HG02678 (cell line): ENCODE results near the gene TEX101.

Source experiments
- ATAC-seq: cut with Tn5 transposase; IDR thresholded peaks from one replicate; pipeline ENCODE4 v1.9.1; 2021; ENCODE audit warnings: mild to moderate bottlenecking, moderate library complexity; ENCODE audit not compliant: unreplicated experiment

TEX101 gene

GRCh38 chr19:43445426-43445825 lies 30.7 kb downstream of the TEX101 start:
- ATAC-seq = no peak

GRCh38 chr19:43446746-43447489 lies 32.2 kb downstream of the TEX101 start:
- no peak for ATAC-seq

GRCh38 chr19:43447655-43448054 lies 33.0 kb downstream of the TEX101 start:
- ATAC-seq = no peak

DNA sequence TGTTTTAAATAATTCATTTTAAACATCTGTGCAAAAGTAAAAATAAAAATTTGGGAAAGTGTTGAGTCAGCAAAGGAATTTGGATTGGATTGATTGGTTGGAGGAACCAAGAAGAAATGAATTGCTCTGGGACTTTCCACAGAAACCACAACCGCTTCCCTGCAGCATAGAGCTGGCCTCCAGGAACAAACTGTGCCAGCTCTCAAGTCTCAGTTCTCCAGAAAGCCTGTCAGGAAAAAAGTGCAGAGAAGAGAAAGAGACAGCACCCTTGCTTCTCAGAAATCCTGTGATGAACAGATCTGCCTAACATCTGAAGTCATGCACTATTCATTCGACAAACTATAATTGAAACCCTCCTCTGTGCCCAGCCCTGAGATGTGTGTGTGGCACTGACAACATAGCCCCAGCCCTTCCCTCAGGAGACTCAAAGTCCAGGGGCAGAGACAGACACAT lies 35.9 kb downstream of the TEX101 start:
- ATAC-seq = no peak

GRCh38 chr19:43452582-43452981 lies 37.9 kb downstream of the TEX101 start:
- ATAC-seq = no peak

GRCh38 chr19:43454031-43454430 lies 39.3 kb downstream of the TEX101 start:
- no peak for ATAC-seq

DNA sequence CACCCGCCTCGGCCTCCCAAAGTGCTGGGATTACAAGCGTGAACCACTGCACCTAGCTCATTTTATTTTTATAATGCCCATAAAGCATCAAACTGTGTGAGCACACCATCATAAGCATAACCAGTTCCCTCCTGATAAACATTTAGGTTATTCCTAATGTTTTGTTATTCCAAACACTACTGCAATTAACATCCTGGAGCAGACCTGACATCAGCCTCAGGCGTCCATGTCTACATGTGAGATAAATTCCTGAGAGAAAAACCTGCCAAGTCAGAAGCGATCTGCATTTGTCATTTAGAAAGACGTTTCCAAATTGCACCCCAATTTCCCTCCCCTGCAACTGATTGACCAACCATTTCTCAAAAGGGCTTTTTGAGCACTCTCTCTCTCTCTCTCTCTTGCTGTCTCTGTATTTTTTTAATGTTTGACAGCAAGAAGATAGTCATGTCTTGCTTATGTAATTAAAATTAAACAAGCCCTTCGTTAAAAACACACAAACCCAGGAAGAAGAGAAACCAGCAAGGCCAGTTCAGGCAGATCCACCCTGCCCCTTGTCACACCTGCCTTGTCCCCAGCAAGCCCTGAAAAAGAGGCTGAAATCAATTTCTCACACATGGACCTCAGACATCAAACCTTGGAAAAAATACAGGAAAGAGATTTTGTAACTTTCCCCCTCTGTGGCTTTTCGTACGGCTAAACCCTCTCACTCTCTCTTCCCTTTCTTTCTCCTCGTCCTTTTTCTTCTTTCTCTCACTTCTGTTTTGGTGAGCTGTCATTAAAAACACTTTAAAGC lies 40.8 kb downstream of the TEX101 start:
- ATAC-seq = no peak

- no peak for ATAC-seq
These were observed 43.1 kb downstream of the TEX101 start for GRCh38 chr19:43457809-43458208.

GRCh38 chr19:43460362-43461016 lies 45.8 kb downstream of the TEX101 start:
- no peak for ATAC-seq

DNA sequence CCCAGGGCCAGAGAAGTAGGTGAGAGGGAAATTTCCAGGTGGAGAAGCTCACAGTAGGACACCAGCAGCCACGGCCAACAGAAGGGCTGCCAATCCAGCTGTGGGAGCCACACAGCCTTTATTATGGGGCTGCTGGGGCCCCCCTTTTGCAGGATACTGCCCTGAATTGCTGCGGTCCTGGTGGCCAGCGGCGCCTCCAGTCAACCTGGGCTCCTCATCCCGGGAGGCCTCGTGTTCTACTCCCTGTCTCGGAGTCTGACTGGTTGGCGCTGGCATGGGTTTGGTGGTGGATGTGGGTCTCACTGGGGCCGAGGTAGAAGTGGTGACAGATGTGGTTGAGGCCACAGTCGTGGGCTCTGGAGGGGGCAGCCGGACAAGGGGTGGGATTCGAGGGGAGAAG lies 46.6 kb downstream of the TEX101 start:
- ATAC-seq = no peak

DNA sequence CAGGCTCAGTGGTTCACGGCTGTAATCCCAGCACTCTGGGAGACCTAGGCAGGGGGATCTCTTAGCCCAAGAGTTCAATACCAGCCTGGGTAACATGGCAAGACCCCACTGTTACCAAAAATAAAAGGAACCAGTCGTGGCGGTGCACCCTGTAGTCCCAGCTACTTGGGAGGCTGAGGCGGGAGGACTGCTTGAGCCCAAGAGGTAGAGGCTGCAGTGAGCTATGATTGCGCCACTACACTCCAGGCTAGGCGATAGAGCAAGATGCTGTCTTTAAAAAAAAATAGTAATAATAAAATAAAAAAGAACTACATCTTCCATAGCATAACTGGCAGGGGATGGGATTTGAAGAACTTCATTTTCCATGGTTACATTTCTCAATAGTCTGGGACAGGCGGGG lies 47.7 kb downstream of the TEX101 start:
- no peak for ATAC-seq

DNA sequence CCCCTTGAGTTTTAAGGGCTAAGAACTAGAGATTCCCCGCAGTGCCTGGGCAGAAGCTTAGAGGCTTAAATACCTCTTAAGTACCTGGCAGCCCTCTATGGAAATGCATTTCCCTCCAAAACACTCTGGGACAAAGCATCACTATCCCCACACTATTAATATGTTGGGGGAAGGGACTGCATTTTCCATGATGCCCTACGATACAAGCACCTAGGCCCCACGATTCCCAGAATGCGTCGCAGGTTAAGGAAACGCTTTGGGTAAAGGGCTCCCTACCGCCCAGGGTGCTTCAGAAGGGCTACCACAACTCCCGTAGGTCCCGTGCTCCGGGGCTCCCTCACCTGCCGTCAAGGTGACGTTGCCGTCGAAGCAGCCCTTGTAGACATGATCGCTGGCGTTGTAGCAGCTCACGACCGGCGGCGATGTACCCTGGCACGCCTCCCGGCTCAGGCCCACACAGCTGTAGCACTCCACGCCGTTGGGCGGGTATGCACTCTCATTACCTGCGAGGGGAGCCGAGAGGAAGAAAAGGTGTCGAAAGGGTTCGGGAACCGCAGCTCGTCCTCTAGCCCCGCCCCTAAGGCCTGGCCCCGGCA lies 48.2 kb downstream of the TEX101 start:
- no peak for ATAC-seq

DNA sequence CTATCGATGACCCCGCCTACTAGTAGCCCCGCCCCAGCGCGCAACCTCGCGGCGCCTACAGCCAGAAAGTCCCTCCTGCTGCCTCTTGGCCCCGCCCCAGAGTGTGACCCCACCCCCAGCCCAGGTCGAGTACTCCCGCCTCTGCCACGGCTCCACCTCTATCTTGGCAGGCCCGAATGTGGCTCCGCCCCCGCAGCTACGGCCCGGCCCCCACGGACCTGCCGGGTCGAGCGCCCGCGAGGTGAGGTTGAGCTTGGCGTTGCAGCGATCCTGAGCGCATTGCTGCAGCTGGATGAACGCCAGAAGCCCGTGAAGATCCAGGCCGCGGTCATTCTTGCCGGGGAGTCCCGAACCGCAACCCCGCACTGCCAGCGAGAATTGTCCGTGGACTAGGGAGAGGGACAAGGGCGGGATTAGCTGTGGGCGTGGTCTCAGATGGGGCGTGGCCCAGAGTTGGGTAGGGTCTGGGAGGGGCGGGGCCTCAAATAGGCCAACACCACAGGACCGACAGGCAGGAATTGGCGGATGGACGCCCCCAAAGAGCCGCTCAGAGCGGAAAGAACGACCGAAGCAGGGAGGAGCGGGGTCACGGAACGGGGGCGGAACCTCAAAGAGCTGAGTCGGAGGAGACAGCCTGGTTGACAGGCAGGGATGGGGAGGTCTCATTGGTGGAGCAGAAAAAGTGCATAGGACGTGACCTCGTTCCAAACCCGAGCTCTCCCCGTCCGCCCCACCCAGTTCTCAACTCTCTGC lies 48.9 kb downstream of the TEX101 start:
- peak; percentile 85 for ATAC-seq

DNA sequence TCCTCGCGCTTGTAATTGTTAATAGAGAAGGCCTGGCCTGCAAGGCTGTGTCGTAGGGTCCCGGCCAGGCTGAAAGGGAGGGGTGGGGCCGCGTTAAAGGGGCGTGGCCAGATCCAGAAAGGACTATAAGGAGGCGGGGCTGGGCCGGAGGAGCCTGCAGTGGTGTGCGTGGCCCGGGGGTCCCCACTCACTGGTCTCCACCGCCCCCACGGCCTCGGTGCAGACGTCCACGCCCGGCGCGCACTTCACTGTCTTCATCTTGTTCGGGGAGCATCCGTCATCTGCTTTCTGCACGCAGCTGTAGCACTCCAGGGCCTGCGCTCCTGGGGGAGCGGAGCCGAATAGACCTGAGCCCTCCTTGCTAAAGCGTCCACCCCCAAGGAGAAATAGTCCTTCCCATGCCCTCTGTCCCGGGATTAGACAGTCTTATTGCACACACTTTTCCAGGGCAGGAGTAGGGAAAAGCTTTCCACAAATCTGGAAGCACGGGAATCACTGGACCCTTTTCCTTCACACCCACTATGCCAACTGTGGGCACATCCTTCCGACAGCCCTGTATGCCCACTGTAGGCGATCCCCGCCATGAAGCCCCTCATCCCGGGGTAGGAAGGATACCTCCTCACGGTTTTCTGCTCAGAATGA lies 49.6 kb downstream of the TEX101 start:
- peak; percentile 37 for ATAC-seq

- no peak for ATAC-seq
These were observed 50.9 kb downstream of the TEX101 start, which contains the start of gene LYPD3 for GRCh38 chr19:43465468-43466120. Gene LYPD3 (minus strand): TSS chr19:43465608. CDS start chr19:43465571, 37 bp downstream.

GRCh38 chr19:43466793-43467192 lies 52.1 kb downstream of the TEX101 start:
- no peak for ATAC-seq

GRCh38 chr19:43467276-43467675 lies 52.6 kb downstream of the TEX101 start:
- ATAC-seq = no peak

DNA sequence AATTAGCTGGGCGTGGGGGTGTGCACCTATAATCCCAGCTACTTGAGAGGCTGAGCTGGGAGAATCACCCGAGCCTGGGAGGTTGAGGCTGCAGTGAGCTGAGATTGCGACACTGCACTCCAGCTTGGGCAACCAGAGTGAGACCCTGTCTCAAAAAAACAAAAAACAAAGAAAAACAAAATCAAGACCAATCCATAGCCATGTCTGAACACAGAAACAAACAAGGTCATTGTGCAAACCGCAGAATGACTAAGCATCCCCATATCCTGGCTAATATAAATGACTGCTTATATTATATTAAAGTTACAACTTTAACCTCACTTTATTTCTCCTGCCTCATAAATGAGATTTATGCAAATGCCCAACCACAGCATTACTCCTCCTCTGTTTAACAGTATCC lies 53.0 kb downstream of the TEX101 start:
- ATAC-seq = no peak
